CD4-positive, alpha-beta T cell treated with Interleukin-15 for 4 hours (primary cell): ENCODE results near the gene AFTPH.

ENCODE experiments used
- DNase-seq: peaks from one replicate; pipeline ENCODE4 v3.0.0-alpha.2; 2020; ENCODE audit warnings: low spot score

AFTPH gene

GRCh38 chr2:64523666-64524603 lies at the start of gene AFTPH:
TSS of gene AFTPH (plus strand) at chr2:64524328. CDS start at chr2:64551475, 27,147 bp downstream.
- peak; percentile 99 for DNase-seq

- no peak for DNase-seq
These were observed 49.5 kb upstream of the AFTPH start for GRCh38 chr2:64474636-64475035.

GRCh38 chr2:64477037-64477436 lies 47.1 kb upstream of the AFTPH start:
- DNase-seq, result no peak

GRCh38 chr2:64477979-64478378 lies 46.1 kb upstream of the AFTPH start:
- DNase-seq, result no peak

GRCh38 chr2:64478502-64479230 lies 45.5 kb upstream of the AFTPH start:
- DNase-seq, result no peak

- DNase-seq, result no peak
These were observed 44.6 kb upstream of the AFTPH start for GRCh38 chr2:64479259-64480117.

- no peak for DNase-seq
These were observed 42.5 kb upstream of the AFTPH start for GRCh38 chr2:64481665-64482064.

GRCh38 chr2:64482243-64482642 lies 41.9 kb upstream of the AFTPH start:
- no peak for DNase-seq

- DNase-seq, result no peak
These were observed 41.2 kb upstream of the AFTPH start for GRCh38 chr2:64482765-64483504.

- DNase-seq, result no peak
These were observed 38.8 kb upstream of the AFTPH start for GRCh38 chr2:64485331-64485730.

- DNase-seq, result no peak
These were observed 38.2 kb upstream of the AFTPH start for GRCh38 chr2:64485961-64486360.

GRCh38 chr2:64487256-64488049 lies 36.7 kb upstream of the AFTPH start:
- no peak for DNase-seq

- DNase-seq, result peak; percentile 76
These were observed 35.8 kb upstream of the AFTPH start for GRCh38 chr2:64488050-64488974.

- no peak for DNase-seq
These were observed 34.9 kb upstream of the AFTPH start for GRCh38 chr2:64489081-64489751.

- no peak for DNase-seq
These were observed 32.7 kb upstream of the AFTPH start for GRCh38 chr2:64491426-64491825.

GRCh38 chr2:64492272-64492671 lies 31.9 kb upstream of the AFTPH start:
- no peak for DNase-seq

GRCh38 chr2:64492821-64493220 lies 31.3 kb upstream of the AFTPH start:
- no peak for DNase-seq

GRCh38 chr2:64493788-64494187 lies 30.3 kb upstream of the AFTPH start:
- DNase-seq, result no peak

GRCh38 chr2:64498438-64498837 lies 25.7 kb upstream of the AFTPH start:
- no peak for DNase-seq
